Measurements from ENCODE around the gene MADCAM1. TPM values are rescaled to one million over a fixed set of nuclear protein-coding genes. Genes with fewer than 3 reads are reported as not detected.
"Not testable (repeated sequence)": the region's sequence is repeated elsewhere in the genome, so short reads cannot be mapped to it uniquely, and the experiment has no call there.

MADCAM1 gene
- not detected in 2 replicates for total RNA-seq (2014; rRNA removed; shearing (Covaris generic))
- 0.15 TPM in 1 of 2 replicates, not detected in the other for polyA plus RNA-seq (2015; cell fraction: cytosol; rRNA removed)
- polyA plus RNA-seq (2015; cell fraction: nucleus; rRNA removed): not detected in 2 replicates

- DNase-seq (ENCODE audit: low read depth, low spot score): no peak
- in situ Hi-C loops (cut with HindIII; ENCODE audit: low pct_unique_long_range_greater_than_20kb, low sequenced_read_pairs): no loop called here
Observed at GRCh38 chr19:496112-496665, at the start of gene MADCAM1. TSS of gene MADCAM1 (plus strand) at chr19:496486. CDS start at chr19:496500, 14 bp downstream.

- in situ Hi-C loops (cut with HindIII; ENCODE audit: low pct_unique_long_range_greater_than_20kb, low sequenced_read_pairs): no loop called here
- no peak for DNase-seq (ENCODE audit: low read depth, low spot score)
Observed at GRCh38 chr19:447064-447426, 49.2 kb upstream of the MADCAM1 start.

- DNase-seq (ENCODE audit: low read depth, low spot score): no peak
- in situ Hi-C loops (cut with HindIII; ENCODE audit: low pct_unique_long_range_greater_than_20kb, low sequenced_read_pairs): no loop called here
Observed at GRCh38 chr19:447816-448560, 48.3 kb upstream of the MADCAM1 start.

- no peak for DNase-seq (ENCODE audit: low read depth, low spot score)
- in situ Hi-C loops (cut with HindIII; ENCODE audit: low pct_unique_long_range_greater_than_20kb, low sequenced_read_pairs): no loop called here
Observed at GRCh38 chr19:449916-450315, 46.4 kb upstream of the MADCAM1 start.

GRCh38 chr19:450912-451481 lies 45.3 kb upstream of the MADCAM1 start:
- in situ Hi-C loops (cut with HindIII; ENCODE audit: low pct_unique_long_range_greater_than_20kb, low sequenced_read_pairs); DNase-seq (ENCODE audit: low read depth, low spot score): not testable (repeated sequence)

- in situ Hi-C loops (cut with HindIII; ENCODE audit: low pct_unique_long_range_greater_than_20kb, low sequenced_read_pairs): no loop called here
- DNase-seq (ENCODE audit: low read depth, low spot score): no peak
Observed at GRCh38 chr19:452829-453228, 43.5 kb upstream of the MADCAM1 start.

GRCh38 chr19:453606-454005 lies 42.7 kb upstream of the MADCAM1 start:
- in situ Hi-C loops (cut with HindIII; ENCODE audit: low pct_unique_long_range_greater_than_20kb, low sequenced_read_pairs): no loop called here
- DNase-seq (ENCODE audit: low read depth, low spot score): no peak

- in situ Hi-C loops (cut with HindIII; ENCODE audit: low pct_unique_long_range_greater_than_20kb, low sequenced_read_pairs): no loop called here
- DNase-seq (ENCODE audit: low read depth, low spot score): no peak
Observed at GRCh38 chr19:455031-455705, 41.1 kb upstream of the MADCAM1 start.

- in situ Hi-C loops (cut with HindIII; ENCODE audit: low pct_unique_long_range_greater_than_20kb, low sequenced_read_pairs): no loop called here
- DNase-seq (ENCODE audit: low read depth, low spot score): no peak
Observed at GRCh38 chr19:455851-456546, 40.3 kb upstream of the MADCAM1 start.

- DNase-seq (ENCODE audit: low read depth, low spot score): no peak
- in situ Hi-C loops (cut with HindIII; ENCODE audit: low pct_unique_long_range_greater_than_20kb, low sequenced_read_pairs): no loop called here
Observed at GRCh38 chr19:456547-457110, 39.7 kb upstream of the MADCAM1 start.

GRCh38 chr19:457636-458035 lies 38.6 kb upstream of the MADCAM1 start:
- DNase-seq (ENCODE audit: low read depth, low spot score): no peak
- in situ Hi-C loops (cut with HindIII; ENCODE audit: low pct_unique_long_range_greater_than_20kb, low sequenced_read_pairs): no loop called here

- in situ Hi-C loops (cut with HindIII; ENCODE audit: low pct_unique_long_range_greater_than_20kb, low sequenced_read_pairs): no loop called here
- DNase-seq (ENCODE audit: low read depth, low spot score): no peak
Observed at GRCh38 chr19:458091-459042, 37.9 kb upstream of the MADCAM1 start.

GRCh38 chr19:459724-460511 lies 36.4 kb upstream of the MADCAM1 start:
- in situ Hi-C loops (cut with HindIII; ENCODE audit: low pct_unique_long_range_greater_than_20kb, low sequenced_read_pairs): no loop called here
- peak; percentile 50 for DNase-seq (ENCODE audit: low read depth, low spot score)

- in situ Hi-C loops (cut with HindIII; ENCODE audit: low pct_unique_long_range_greater_than_20kb, low sequenced_read_pairs): no loop called here
- peak; percentile 8 for DNase-seq (ENCODE audit: low read depth, low spot score)
Observed at GRCh38 chr19:460877-461720, 35.2 kb upstream of the MADCAM1 start, which contains the start of gene SHC2. TSS of gene SHC2 (minus strand) at chr19:461033. CDS start at chr19:460996, 37 bp downstream.
